Vagina (tissue), 2 donors: ENCODE data around the gene RPL13A.

ENCODE experiments used
- POLR2A ChIP-seq, 2 donors: fragments of 450-650 bp; IDR thresholded peaks; one replicate each; pipeline ENCODE4 v1.6.1; 2017; ENCODE audit warnings: antibody characterized with exemption in 2 of 2, mild to moderate bottlenecking in 2 of 2, moderate library complexity in 2 of 2
- POLR2AphosphoS5 ChIP-seq, 2 donors: sonication (generic); formaldehyde crosslinking; IDR thresholded peaks; one replicate each; pipeline ENCODE4 v1.9.0; 2017; ENCODE audit warnings: antibody characterized with exemption in 2 of 2, mild to moderate bottlenecking in 2 of 2, low read depth in 1 of 2; ENCODE audit not compliant: insufficient read depth in 1 of 2
- TF ChIP-seq, protein P1 (sequence below), 3 experiments: fragments of 450-650 bp in 2 of 3; fragments of 200-600 bp in 1 of 3; sonication (generic) in 1 of 3; IDR thresholded peaks; one replicate each; pipeline ENCODE4 v1.5.1; 2017 to 2019; ENCODE audit warnings: antibody characterized with exemption in 3 of 3, mild to moderate bottlenecking in 2 of 3, moderate library complexity in 2 of 3

DNA sequence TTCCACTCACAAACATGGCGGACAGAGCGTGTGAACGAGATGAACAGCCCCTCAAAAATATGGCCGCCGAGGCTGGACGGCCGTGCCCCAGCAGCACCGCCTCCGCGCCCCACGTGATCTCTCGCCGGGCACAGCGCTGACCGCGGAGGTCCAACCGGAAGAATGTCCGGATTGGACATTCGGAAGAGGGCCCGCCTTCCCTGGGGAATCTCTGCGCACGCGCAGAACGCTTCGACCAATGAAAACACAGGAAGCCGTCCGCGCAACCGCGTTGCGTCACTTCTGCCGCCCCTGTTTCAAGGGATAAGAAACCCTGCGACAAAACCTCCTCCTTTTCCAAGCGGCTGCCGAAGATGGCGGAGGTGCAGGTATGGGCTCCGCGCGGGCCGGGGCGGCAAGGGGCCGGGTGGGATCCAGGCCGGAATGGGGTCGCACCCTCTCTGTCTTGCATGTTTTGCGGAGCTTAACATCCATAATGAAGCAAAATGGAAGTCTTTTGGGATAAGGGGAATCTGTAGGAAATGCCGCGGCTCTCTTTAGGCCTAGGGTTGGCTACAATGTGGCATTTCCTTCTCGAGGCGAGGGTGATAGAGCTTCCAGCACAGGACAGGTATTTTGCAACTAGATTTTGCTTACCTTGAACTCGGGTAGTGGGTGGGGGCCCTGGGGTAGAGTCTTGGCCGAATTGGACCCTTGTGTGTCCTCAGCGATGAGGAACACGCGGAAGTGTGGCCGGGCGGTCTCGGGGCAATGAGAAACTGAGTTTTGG, at the start of gene RPL13A:
- TF ChIP-seq, protein P1, sequence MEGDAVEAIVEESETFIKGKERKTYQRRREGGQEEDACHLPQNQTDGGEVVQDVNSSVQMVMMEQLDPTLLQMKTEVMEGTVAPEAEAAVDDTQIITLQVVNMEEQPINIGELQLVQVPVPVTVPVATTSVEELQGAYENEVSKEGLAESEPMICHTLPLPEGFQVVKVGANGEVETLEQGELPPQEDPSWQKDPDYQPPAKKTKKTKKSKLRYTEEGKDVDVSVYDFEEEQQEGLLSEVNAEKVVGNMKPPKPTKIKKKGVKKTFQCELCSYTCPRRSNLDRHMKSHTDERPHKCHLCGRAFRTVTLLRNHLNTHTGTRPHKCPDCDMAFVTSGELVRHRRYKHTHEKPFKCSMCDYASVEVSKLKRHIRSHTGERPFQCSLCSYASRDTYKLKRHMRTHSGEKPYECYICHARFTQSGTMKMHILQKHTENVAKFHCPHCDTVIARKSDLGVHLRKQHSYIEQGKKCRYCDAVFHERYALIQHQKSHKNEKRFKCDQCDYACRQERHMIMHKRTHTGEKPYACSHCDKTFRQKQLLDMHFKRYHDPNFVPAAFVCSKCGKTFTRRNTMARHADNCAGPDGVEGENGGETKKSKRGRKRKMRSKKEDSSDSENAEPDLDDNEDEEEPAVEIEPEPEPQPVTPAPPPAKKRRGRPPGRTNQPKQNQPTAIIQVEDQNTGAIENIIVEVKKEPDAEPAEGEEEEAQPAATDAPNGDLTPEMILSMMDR (IDR thresholded peaks at IDR 0.05), result no peak
- TF ChIP-seq POLR2A (IDR thresholded peaks at IDR 0.05) (peak in 1 of 2 donors; percentile 96), POLR2AphosphoS5 (IDR thresholded peaks at IDR 0.05; ENCODE audit: insufficient read depth in 1 of 2, low read depth in 1 of 2) (peak; percentile 100)
